Spleen (tissue), 11 donors: ENCODE data around the gene TSC22D3. TPM values are rescaled to one million over a fixed set of nuclear protein-coding genes. Genes with fewer than 3 reads are reported as not detected.

Experiments
- DNase-seq: peaks from one replicate; pipeline ENCODE4 v3.0.0-alpha.2; 2020
- H3K27ac ChIP-seq, 8 donors: fragments of 200-600 bp; sonication (generic) in 7 of 8; 1 replicate in 4 of 8; 2 replicates in 4 of 8; pipeline versions ENCODE4 v1.5.0 to v1.8.0; 2016 to 2021; ENCODE audit warnings: inconsistent platforms in 4 of 8, mild to moderate bottlenecking in 4 of 8, moderate library complexity in 1 of 8
- H3K27me3 ChIP-seq, 7 donors: fragments of 200-600 bp; sonication (generic) in 6 of 7; replicated peaks in 1 of 7; 1 replicate in 4 of 7; 2 replicates in 3 of 7; pipeline versions ENCODE4 v1.5.0 to v1.8.0; 2016 to 2021; ENCODE audit warnings: inconsistent platforms in 3 of 7, mild to moderate bottlenecking in 1 of 7
- H3K36me3 ChIP-seq, 6 donors: fragments of 200-600 bp; sonication (generic) in 5 of 6; 1 replicate in 4 of 6; 2 replicates in 2 of 6; pipeline versions ENCODE4 v1.5.0 to v1.8.0; 2016 to 2021; ENCODE audit warnings: inconsistent platforms in 2 of 6
- H3K4me1 ChIP-seq, 6 donors: fragments of 200-600 bp; sonication (generic) in 5 of 6; 1 replicate in 3 of 6; 2 replicates in 3 of 6; pipeline versions ENCODE4 v1.5.0 to v1.8.0; 2016 to 2021; ENCODE audit warnings: inconsistent platforms in 3 of 6
- H3K4me3 ChIP-seq, 8 donors: fragments of 200-600 bp; sonication (generic) in 7 of 8; 1 replicate in 4 of 8; 2 replicates in 4 of 8; pipeline versions ENCODE4 v1.5.0 to v1.8.0; 2016 to 2021; ENCODE audit warnings: inconsistent platforms in 4 of 8, mild to moderate bottlenecking in 4 of 8, moderate library complexity in 2 of 8
- H3K9me3 ChIP-seq, 8 donors: fragments of 200-600 bp; sonication (generic) in 7 of 8; 1 replicate in 4 of 8; 2 replicates in 4 of 8; pipeline versions ENCODE4 v1.5.0 to v1.8.0; 2016 to 2021; ENCODE audit warnings: inconsistent platforms in 4 of 8
- CTCF ChIP-seq, 11 experiments: fragments of 200-600 bp in 7 of 11; fragments of 450-650 bp in 4 of 11; sonication (generic) in 4 of 11; IDR thresholded peaks in 8 of 11; conservative IDR thresholded peaks in 3 of 11; 1 replicate in 7 of 11; 2 replicates in 4 of 11; pipeline versions ENCODE4 v1.4.0 to v1.8.0; 2016 to 2021; ENCODE audit warnings: antibody characterized with exemption in 11 of 11, inconsistent platforms in 4 of 11, mild to moderate bottlenecking in 1 of 11
- POLR2A ChIP-seq, 3 donors: fragments of 450-650 bp; IDR thresholded peaks; one replicate each; pipeline ENCODE4 v1.5.1; 2017; ENCODE audit warnings: antibody characterized with exemption in 3 of 3, mild to moderate bottlenecking in 1 of 3
- POLR2AphosphoS5 ChIP-seq, 3 donors: sonication (generic); formaldehyde crosslinking; IDR thresholded peaks; one replicate each; pipeline ENCODE4 v1.5.1; 2017; ENCODE audit warnings: antibody characterized with exemption in 3 of 3
- WGBS, 5 donors: extraction: QIAGEN DNeasy Blood & Tissue Kit in 3 of 5; methylation state at CpG; one replicate each; pipeline versions ENCODE4 v1.1.5 to v1.1.7; 2013 to 2018; 5-methylcytosine and 5-hydroxymethylcytosine counted together
- intact Hi-C: fragments of 100-400 bp; cut with DNase I; formaldehyde crosslinking; loops from one replicate; pipeline ENCODE4 v1.15.0; 2023; ENCODE audit warnings: low total_unique reads
- polyA plus RNA-seq, 3 donors: library from polyadenylated mRNA; stranded (reverse); fragments of 200-250 nt; gene quantifications; one replicate each; pipeline ENCODE4 v1.2.1, GENCODE V29; 2013
- total RNA-seq, 7 donors: library from RNA; depleted of rRNA in 3 of 7; stranded (reverse); fragments of >200 nt in 3 of 7; fragmentation: NEBNext Ultra II Directional in 4 of 7; extraction: Animal tissue kit (Norgen Biotek cat#: 25700) in 4 of 7; gene quantifications; one replicate each; pipeline versions ENCODE4 v1.1.0 to v1.2.1, GENCODE V29; 2016 to 2021
- donor health status: healthy with polysubstance abuse.
- donor health status: DM: no; HTN: no; CAD: no; lungs with moderate emphysema.
- donor health status: DM: no; HTN: no; CAD: no.
- donor health status: Bipolar disorder and iron deficiency.
- donor health status: healthy.
- donor health status: DM: no; HTN: no; CAD: no.
- donor health status: DM: yes; HTN: yes; CAD: no.

The TSC22D3 gene
- total and polyA plus RNA-seq, 10 donors = 91.7 to 579 (median 297) TPM

DNA sequence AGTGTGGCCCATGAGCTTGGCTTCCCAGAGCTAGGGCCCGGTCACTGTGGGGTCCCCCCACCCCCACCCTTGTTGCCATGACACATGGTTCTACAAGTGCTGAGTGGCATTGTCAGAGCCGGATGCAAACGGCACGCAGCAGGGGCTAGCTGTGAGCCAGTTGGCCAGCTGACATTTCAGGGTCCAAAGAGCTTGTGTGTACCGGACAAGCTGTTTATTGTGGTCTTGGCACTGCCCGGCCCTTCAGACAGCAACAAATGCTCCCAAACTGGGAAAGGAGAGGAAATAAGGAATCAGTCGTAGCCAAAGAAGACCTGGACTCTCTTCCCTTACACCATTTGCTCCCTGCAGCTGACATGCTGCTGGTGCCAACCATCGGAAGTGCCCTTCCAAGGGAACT is 36.8 kb downstream of the TSC22D3 start:
- intact Hi-C loops = no loop called here
- Histone ChIP-seq H3K9me3 (no peaks in the 10 kb centered on the region), H3K36me3 (no peaks in the 10 kb centered on the region), H3K27me3 (peaks cover 0 to 9% (median 0%) of the 10 kb centered on the region in 7 donors), H3K4me3 (no peak overlapping the region), H3K27ac (no peak overlapping the region), H3K4me1 (peaks cover 0 to 28% (median 22%) of the 10 kb centered on the region in 6 donors)
- peak; percentile 68 for DNase-seq
- TF ChIP-seq CTCF (IDR thresholded peaks at IDR 0.05 in 8 of 11, conservative IDR thresholded peaks at IDR 0.05 in 3 of 11) = no peak
- TF ChIP-seq POLR2AphosphoS5 (IDR thresholded peaks at IDR 0.05) = no peak
- no peak for TF ChIP-seq POLR2A (IDR thresholded peaks at IDR 0.05)
- 88 to 100% (median 90%) methylated on average over 5 to 8 of the region's 8 CpGs for WGBS, 5 donors

DNA sequence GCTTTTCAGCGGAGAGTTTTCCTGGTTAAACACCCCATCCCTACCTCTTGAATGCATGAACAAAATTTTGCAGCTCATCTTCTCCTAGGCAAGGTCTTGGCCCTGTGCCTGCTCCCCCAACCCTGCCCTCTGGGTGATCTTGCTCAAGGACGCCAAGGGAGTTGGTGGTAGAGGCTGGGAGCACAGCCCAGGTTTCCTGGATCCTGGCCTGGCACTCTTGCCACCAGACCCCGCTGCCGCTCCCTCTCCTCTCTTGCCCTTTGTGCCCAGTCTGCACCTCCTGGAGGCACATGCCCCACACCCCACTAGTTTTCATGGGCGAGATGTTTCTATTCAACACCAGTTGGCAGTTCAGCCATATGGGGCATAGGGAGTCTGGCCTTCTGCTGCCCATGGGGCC is 37.3 kb downstream of the TSC22D3 start:
- Histone ChIP-seq H3K27ac (no peak overlapping the region), H3K4me1 (peaks cover 0 to 26% (median 22%) of the 10 kb centered on the region in 6 donors)
- DNase-seq = peak; percentile 66

DNA sequence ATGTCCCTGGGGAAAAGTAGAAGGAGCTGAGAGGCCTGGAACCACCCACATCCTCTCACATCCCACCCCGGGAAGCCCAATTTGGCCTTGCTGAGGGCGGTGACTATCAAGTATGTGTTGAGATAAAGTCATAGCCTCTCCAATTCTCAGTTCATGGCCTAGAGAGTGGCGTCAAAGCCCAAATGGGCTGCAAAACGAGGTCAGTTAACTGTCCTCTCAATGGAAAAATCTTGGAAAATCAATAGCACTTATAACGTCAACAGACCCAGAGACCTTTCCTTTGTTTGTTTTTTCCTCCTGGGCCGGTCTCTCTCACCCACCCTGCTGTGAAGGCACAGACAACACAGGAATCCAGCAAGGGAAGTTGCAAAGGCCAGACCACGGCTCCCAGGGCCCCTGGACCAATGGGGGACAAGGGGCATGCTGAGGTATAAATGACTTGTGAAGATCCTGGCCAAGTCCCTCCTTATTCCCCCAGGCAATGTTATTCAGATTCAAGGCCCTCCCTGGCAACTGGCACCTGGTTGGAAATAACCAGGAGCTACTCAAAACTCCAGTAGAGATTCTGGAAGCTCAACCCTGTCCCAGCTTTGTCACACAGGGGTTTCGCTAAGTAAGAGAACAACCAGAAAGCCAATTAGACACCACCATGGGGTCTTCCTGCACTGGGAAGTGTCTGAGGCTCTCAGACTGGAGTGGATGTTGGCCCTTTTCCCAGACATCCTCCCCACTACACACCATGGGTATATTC is 38.6 kb downstream of the TSC22D3 start:
- DNase-seq = peak; percentile 22
- H3K36me3 ChIP-seq = no peaks in the 10 kb centered on the region
- no peak overlapping the region for H3K27ac ChIP-seq
- WGBS, 5 donors = 54 to 82% (median 70%) methylated on average over 7 to 8 of the region's 8 CpGs
- intact Hi-C loops = no loop called here
- H3K27me3 ChIP-seq = no peaks in the 10 kb centered on the region
- no peak overlapping the region for H3K4me3 ChIP-seq
- TF ChIP-seq POLR2A (IDR thresholded peaks at IDR 0.05) (no peak), POLR2AphosphoS5 (IDR thresholded peaks at IDR 0.05) (no peak), CTCF (IDR thresholded peaks at IDR 0.05 in 8 of 11, conservative IDR thresholded peaks at IDR 0.05 in 3 of 11) (no peak)
- peaks cover 0 to 24% (median 15%) of the 10 kb centered on the region in 6 donors for H3K4me1 ChIP-seq
- no peaks in the 10 kb centered on the region for H3K9me3 ChIP-seq

More for the DNA sequence above, 37.3 kb downstream of the TSC22D3 start:
- TF ChIP-seq POLR2A (IDR thresholded peaks at IDR 0.05) (no peak), POLR2AphosphoS5 (IDR thresholded peaks at IDR 0.05) (no peak), CTCF (IDR thresholded peaks at IDR 0.05 in 8 of 11, conservative IDR thresholded peaks at IDR 0.05 in 3 of 11) (no peak)
- intact Hi-C loops = no loop called here
- peaks cover 0 to 8% (median 0%) of the 10 kb centered on the region in 7 donors for H3K27me3 ChIP-seq
- H3K36me3 ChIP-seq = no peaks in the 10 kb centered on the region
- H3K4me3 ChIP-seq = no peak overlapping the region
- H3K9me3 ChIP-seq = no peaks in the 10 kb centered on the region
- 85 to 96% (median 86%) methylated on average over 4 to 5 of the region's 5 CpGs for WGBS, 5 donors

GRCh38 chrX:107734646-107735045 is 40.9 kb downstream of the TSC22D3 start:
- H3K27ac ChIP-seq = no peak overlapping the region
- peaks cover 0 to 22% (median 7%) of the 10 kb centered on the region in 6 donors for H3K4me1 ChIP-seq

More at GRCh38 chrX:107734646-107735045, 40.9 kb downstream of the TSC22D3 start:
- H3K36me3 ChIP-seq = no peaks in the 10 kb centered on the region
- H3K9me3 ChIP-seq = no peaks in the 10 kb centered on the region
- no peaks in the 10 kb centered on the region for H3K27me3 ChIP-seq
- DNase-seq = no peak
- TF ChIP-seq CTCF (IDR thresholded peaks at IDR 0.05 in 8 of 11, conservative IDR thresholded peaks at IDR 0.05 in 3 of 11) (no peak), POLR2A (IDR thresholded peaks at IDR 0.05) (no peak), POLR2AphosphoS5 (IDR thresholded peaks at IDR 0.05) (no peak)
- intact Hi-C loops = no loop called here
- 58 to 76% (median 74%) methylated on average over 3 of the region's 3 CpGs for WGBS, 5 donors
- no peak overlapping the region for H3K4me3 ChIP-seq
